DMS114 treated with DMSO at 0.1 percent for 48 hours (cell line): Measurements from ENCODE around the gene CFAP57.

Experiments used
- DNase-seq: peaks from one replicate; lab custom pipeline; 2025; ENCODE audit not compliant: unreplicated experiment; lab: John Stamatoyannopoulos, UW

CFAP57 gene

DNA sequence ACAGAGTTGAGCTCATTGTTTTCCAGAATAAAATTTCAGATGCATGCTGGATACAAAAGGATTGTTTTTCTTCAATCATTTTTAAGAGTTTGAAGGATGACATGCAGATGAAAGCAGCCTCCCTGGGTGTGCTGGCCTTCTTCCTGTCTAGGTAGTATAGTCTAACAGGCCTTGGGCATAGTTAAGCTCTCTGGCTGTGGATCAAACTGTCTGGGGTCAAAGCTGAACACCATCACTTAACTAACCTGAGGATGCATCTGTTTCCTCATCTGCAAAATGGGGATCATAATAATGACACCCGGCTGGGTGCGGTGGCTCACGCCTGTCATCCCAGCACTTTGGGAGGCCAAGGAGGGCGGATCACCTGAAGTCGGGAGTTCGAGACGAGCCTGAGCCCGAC is 122.6 kb downstream of the CFAP57 start:
- no peak for DNase-seq

DNA sequence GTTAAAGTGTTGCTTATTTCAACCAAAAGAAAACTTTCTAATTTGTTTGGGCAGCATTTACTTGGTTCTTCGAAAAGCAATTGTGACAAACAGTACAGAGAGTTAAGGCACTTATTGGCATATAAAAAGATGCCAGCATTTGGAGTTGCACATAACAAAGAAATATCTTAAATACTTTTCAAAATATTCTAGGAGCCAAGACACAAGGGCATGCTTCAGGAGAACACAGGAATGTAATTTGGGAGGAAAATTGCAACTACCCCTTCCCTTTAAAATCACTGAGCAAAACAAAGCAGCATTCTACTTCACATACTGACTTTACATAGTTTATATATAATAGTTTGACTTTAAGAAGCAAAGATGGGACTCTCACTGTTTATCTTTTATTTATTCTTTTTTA is 124.1 kb downstream of the CFAP57 start:
- no peak for DNase-seq

DNA sequence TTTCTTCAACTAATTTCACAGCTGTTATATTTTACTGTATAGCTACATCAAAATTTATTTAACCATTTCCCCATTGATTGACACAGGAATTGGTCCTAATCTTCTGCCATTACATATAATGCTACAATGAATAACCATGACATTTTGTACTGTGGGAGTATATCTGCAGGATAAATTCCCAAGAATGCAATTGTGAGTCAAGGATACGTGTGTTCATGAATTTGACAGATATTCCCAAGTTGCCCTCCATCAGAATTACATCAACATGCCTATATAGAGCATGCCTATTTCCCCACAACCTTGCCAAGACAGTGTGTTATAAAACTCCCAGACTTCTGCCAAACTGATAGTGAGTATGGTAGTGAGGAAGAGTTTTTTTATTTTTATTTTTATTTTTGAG is 125.9 kb downstream of the CFAP57 start:
- no peak for DNase-seq

DNA sequence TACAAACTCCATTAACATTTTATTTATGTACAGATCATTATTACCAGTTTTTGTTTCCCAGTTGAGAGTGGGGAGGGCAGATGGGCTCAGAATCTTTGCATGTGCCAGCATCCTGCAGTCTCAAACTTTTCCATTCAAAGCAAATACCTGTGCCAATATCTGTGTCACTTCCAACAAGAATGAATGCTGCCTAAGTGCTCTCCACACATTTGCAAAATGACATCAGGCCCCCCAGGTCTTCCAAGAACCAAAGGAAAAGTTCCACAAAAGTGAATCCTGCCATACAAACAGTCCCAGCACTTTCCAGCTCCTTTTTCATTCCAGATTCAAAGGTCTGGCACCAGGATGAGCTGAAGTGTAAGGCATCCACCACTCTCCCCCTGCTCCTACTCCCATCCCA is 127.0 kb downstream of the CFAP57 start:
- no peak for DNase-seq

DNA sequence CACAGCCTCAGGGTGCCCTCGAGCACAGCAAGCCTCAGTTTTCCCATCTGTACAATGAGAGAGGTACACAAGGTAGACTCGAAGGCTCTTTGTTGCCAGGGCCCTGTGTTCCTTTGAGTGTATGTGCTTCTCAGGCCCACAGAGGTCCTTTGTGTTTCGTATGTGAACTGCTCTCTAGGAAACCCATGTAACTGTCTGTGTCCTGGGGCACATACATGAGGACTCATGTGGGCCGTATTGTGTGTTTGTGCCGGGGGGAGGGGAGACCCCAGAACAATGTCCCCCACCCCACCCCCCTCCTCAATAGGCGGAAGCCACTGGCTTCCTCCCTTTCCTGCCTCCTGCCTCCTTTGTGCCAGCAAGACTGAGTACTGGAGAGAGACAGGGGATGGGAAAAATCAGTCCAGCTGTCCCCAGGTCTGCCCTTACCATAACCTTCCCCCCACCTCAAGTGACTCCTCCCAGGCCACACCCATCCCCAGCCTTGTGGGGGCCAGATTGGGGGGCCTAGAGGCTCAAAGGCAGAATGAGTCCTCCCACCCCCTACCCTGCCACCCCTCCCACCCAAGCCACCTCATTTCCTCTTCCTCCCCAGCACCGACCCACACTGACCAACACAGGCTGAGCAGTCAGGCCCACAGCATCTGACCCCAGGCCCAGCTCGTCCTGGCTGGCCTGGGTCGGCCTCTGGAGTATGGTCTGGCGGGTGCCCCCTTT is 128.4 kb downstream of the CFAP57 start, which contains the start of gene TIE1:
Gene TIE1 (plus strand): TSS at position 605 of the 717 bp plus-strand sequence. CDS start 90 bp downstream, at position 695.
- DNase-seq: no peak

DNA sequence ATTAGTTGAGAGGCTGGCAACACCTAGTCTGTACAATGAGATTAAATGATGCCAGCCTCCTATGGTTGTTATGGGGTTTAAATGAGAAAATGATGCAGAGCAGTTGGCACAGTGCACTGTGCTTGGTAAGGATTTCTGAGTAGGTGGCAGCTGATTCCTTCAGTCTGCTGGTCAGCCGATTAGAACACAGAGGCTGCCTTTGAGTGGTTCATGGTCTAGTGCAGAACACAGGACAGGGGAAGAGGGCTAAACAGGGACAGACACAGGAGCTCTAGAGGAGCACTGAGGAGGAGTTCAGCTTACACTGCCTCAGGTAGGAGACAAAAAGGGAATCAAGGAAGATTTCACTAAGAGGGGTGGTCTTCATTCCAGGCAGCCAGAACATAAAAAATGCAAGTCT is 130.1 kb downstream of the CFAP57 start:
- no peak for DNase-seq

DNA sequence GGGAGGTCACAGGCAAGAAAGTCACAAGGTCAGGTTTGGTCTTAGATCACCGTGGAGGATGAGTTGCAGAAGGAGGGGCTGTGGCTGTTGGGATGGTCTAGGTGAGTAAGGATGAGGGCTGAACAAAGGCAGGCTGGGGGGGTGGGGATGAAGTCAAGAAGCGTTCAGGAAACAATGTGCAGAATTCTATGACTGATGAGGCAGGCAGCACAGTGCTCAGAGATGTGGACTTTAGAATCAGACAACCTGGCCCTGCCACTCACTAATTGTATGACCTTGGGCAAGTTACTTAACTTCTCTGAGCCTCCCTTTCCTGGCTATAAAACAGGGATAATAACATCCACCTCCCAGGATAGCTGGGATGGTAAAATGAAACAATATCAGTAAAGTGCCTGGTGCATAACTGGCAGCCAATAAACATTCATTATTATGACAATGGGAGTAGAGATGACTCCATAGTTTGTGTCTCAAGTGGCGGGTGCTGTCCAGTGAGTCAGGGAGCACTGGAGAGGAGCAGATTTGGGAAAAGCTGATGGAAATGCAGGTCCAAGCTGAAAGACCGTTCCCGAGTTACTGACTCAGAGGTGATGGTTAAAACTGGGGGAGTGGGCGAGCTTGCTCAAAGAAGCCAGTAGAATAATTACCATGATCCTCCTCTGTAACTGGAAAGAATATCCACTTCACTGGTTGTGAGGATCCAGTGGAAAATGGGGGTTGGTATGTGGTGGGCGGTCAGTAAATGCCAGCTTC is 130.8 kb downstream of the CFAP57 start:
- DNase-seq: no peak

DNA sequence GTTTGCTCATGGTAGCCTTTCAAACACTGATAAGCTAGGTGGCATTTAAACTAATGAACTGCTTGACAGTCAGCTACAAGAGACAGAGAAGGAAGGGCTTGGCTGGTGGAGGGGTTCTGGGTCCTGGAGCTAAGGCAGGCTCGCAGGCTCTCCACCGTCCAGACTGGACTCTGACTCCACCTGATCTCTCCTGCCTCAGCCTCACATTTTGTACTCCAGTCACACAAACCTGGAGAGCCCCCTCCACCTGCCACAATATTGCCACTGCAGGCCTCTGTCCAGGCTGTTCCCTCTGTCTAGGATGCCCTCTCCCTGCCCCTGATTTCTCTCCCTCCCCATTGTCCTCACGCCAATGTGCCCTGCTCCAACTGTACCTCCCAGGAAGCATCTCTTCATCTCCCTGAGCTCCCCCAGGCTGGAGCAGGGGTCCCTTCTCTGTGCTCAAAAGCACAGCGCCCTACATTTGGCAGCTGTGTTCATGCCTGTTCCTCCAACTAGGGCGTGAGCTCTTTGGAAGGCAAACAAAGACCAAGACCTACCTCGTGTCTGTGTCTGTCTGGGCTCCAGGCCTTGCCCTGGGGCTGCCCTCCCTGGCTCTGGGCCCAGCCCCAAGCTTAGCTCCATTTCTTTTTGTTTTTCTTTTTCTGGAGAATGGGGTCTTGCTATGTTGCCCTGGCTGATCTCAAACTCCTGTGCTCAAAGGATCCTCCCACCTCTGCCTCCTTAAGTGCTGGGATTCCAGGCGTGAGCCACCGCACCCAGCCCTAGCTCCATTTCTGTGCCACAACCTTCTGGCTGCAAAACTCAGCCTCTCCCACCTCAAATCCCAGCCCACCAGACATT is 131.6 kb downstream of the CFAP57 start:
- DNase-seq: no peak
